Measurements from ENCODE around the gene TMEM130. TPM values are rescaled to one million over a fixed set of nuclear protein-coding genes. Genes with fewer than 3 reads are reported as not detected.
A peak's percentile ranks its signal among the peaks of the same experiment; 100 is the strongest.

Gene TMEM130
- polyA plus RNA-seq, 1 of the 3 experiments (the other 2 are of a cell fraction): 1.2 TPM

DNA sequence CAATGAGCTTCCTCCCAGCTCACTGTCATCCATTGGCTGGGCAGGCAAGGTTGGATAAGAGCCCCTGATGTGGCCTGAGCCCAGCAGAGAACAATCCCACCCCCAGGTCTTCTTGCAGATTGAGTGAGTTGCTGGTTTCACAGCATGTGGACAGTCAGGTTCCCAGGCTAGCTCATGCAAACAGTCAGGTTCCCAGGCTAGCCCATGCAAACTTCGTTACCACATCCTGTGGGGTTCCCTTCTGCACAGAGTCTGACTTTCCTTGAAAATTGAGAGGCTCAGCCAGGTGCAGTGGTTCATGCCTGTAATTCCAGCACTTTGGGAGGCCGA, 67.1 kb downstream of the TMEM130 start:
- 33% methylated on average over 2 of the region's 2 CpGs for WGBS (ENCODE audit: low lambda C conversion rate)
- Histone ChIP-seq H3K9me2 (no peaks in the 10 kb centered on the region), H4K20me1 (ENCODE audit: insufficient read depth) (no peaks in the 10 kb centered on the region), H3K4me3 (ENCODE audit: low read depth in 2 of 2, low read length in 1 of 2) (no peak overlapping the region), H3K36me3 (replicated peaks in 1 of 2; ENCODE audit: control insufficient read depth in 1 of 2, insufficient read depth in 2 of 2, low read length in 1 of 2) (no peaks in the 10 kb centered on the region), H3K9ac (no peak overlapping the region), H3K9me3 (no peaks in the 10 kb centered on the region), H3K4me1 (ENCODE audit: control insufficient read depth in 1 of 2, insufficient read depth in 2 of 2, low read depth in 1 of 2, low read length in 1 of 2) (peaks cover 0 to 12% of the 10 kb centered on the region in 2 experiments; a peak in 1 of 4 replicates), H2AFZ (ENCODE audit: low read depth) (no peak overlapping the region), H3K27ac (ENCODE audit: low read depth in 2 of 2, low read length in 1 of 2) (peak overlapping the region in 1 of 2 experiments; percentile 29; a peak in 2 of 4 replicates), H3K4me2 (no peak overlapping the region), H3K27me3 (ENCODE audit: insufficient read depth) (no peaks in the 10 kb centered on the region), H3F3A (replicated peaks; ENCODE audit: insufficient read depth) (no peaks in the 10 kb centered on the region), H3K79me2 (ENCODE audit: insufficient read depth) (no peaks in the 10 kb centered on the region)
- TF ChIP-seq FOXJ3 (CRISPR knock-in tag; IDR thresholded peaks at IDR 0.05) (no peak), SMC3 (IDR thresholded peaks at IDR 0.05; ENCODE audit: low read depth, low read length) (no peak), CHD2 (IDR thresholded peaks at IDR 0.05; ENCODE audit: low read length, partially characterized antibody) (no peak), EP300 (IDR thresholded peaks at IDR 0.05; ENCODE audit: borderline replicate concordance in 1 of 2, low read depth in 1 of 2, low read length in 1 of 2) (no peak), POLR2AphosphoS5 (IDR thresholded peaks at IDR 0.05; ENCODE audit: low read depth, low read length) (no peak), TCF12 (IDR thresholded peaks at IDR 0.05) (no peak), TEAD4 (IDR thresholded peaks at IDR 0.05; ENCODE audit: borderline replicate concordance, insufficient read depth) (no peak)
- TF ChIP-seq, protein P1, sequence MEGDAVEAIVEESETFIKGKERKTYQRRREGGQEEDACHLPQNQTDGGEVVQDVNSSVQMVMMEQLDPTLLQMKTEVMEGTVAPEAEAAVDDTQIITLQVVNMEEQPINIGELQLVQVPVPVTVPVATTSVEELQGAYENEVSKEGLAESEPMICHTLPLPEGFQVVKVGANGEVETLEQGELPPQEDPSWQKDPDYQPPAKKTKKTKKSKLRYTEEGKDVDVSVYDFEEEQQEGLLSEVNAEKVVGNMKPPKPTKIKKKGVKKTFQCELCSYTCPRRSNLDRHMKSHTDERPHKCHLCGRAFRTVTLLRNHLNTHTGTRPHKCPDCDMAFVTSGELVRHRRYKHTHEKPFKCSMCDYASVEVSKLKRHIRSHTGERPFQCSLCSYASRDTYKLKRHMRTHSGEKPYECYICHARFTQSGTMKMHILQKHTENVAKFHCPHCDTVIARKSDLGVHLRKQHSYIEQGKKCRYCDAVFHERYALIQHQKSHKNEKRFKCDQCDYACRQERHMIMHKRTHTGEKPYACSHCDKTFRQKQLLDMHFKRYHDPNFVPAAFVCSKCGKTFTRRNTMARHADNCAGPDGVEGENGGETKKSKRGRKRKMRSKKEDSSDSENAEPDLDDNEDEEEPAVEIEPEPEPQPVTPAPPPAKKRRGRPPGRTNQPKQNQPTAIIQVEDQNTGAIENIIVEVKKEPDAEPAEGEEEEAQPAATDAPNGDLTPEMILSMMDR (IDR thresholded peaks at IDR 0.05): no peak
- TF ChIP-seq, protein P2, sequence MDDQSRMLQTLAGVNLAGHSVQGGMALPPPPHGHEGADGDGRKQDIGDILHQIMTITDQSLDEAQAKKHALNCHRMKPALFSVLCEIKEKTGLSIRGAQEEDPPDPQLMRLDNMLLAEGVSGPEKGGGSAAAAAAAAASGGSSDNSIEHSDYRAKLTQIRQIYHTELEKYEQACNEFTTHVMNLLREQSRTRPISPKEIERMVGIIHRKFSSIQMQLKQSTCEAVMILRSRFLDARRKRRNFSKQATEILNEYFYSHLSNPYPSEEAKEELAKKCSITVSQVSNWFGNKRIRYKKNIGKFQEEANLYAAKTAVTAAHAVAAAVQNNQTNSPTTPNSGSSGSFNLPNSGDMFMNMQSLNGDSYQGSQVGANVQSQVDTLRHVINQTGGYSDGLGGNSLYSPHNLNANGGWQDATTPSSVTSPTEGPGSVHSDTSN (IDR thresholded peaks at IDR 0.05): no peak
- TF ChIP-seq, protein P3, sequence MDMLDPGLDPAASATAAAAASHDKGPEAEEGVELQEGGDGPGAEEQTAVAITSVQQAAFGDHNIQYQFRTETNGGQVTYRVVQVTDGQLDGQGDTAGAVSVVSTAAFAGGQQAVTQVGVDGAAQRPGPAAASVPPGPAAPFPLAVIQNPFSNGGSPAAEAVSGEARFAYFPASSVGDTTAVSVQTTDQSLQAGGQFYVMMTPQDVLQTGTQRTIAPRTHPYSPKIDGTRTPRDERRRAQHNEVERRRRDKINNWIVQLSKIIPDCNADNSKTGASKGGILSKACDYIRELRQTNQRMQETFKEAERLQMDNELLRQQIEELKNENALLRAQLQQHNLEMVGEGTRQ (IDR thresholded peaks at IDR 0.05; ENCODE audit: borderline replicate concordance, low read depth, low read length): no peak
- POLR2A ChIA-PET: no interaction called here
- no peak for DNase-seq
- CTCF ChIA-PET: interaction anchor here (0.9 to 7.5 kb wide), 8 partner anchors 29 to 401 kb away, joined by 3 to 41 read pairs (median 9); partner anchors contain the start of gene NPTX2

DNA sequence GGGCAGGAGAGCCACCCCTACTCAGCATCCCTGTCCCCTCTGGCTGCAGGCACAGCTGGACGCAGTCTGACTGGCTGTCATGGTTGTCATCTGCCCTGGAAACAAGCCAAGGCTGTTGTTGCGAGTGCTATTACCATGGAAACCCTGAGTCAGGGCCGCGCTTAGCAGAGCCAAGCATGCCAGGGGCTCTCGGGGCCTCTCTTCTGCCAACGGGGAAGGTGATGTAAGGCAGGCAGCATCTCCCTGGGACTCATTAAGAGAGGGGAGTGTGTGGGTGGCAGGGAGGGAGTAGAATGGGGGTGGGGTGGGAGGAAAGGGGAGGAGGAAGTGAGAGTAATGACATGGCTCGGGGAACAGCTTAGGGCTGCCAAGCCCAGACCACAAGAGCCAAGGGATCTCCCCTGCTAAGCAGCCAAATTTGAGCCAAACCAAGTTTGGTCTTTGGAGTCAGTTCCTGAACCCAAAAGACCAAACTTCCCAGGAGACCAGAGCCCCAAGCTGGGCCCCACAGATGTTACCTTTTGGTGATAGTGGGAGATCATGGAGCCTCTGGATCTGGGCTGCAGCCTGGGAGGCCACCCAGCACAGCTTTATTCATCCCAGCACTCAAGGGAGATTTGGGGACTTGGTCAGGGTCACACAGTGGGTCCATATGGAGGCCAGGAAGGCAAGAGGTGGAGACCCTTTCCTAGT, 67.6 kb downstream of the TMEM130 start:
- H3K9me2 ChIP-seq: no peaks in the 10 kb centered on the region
- H3K9me3 ChIP-seq: no peaks in the 10 kb centered on the region
- H3K4me2 ChIP-seq: no peak overlapping the region
- H3K4me3 ChIP-seq (ENCODE audit: low read depth in 2 of 2, low read length in 1 of 2): no peak overlapping the region
- H3K27me3 ChIP-seq (ENCODE audit: insufficient read depth): no peaks in the 10 kb centered on the region
- H3F3A ChIP-seq (replicated peaks; ENCODE audit: insufficient read depth): no peaks in the 10 kb centered on the region
- H3K36me3 ChIP-seq (replicated peaks in 1 of 2; ENCODE audit: control insufficient read depth in 1 of 2, insufficient read depth in 2 of 2, low read length in 1 of 2): no peaks in the 10 kb centered on the region
- no peak overlapping the region for H2AFZ ChIP-seq (ENCODE audit: low read depth)
- peaks cover 0 to 12% of the 10 kb centered on the region in 2 experiments; a peak in 1 of 4 replicates for H3K4me1 ChIP-seq (ENCODE audit: control insufficient read depth in 1 of 2, insufficient read depth in 2 of 2, low read depth in 1 of 2, low read length in 1 of 2)
- peak overlapping the region in 1 of 2 experiments; percentile 45; a peak in 2 of 4 replicates for H3K27ac ChIP-seq (ENCODE audit: low read depth in 2 of 2, low read length in 1 of 2)
- DNase-seq: peak; percentile 91
- H3K79me2 ChIP-seq (ENCODE audit: insufficient read depth): no peaks in the 10 kb centered on the region
- no peak overlapping the region for H3K9ac ChIP-seq
- WGBS (ENCODE audit: low lambda C conversion rate): under 1% methylated on average over 7 of the region's 7 CpGs
- CTCF ChIA-PET: interaction anchor here (1.1 to 7.5 kb wide), 9 partner anchors 29 to 401 kb away, joined by 3 to 41 read pairs (median 9); partner anchors contain the start of genes BAIAP2L1 and NPTX2
- H4K20me1 ChIP-seq (ENCODE audit: insufficient read depth): no peaks in the 10 kb centered on the region
- POLR2A ChIA-PET: no interaction called here
- TF ChIP-seq SMC3 (IDR thresholded peaks at IDR 0.05; ENCODE audit: low read depth, low read length) (no peak), MEF2A (IDR thresholded peaks at IDR 0.05; ENCODE audit: borderline replicate concordance, low read depth) (no peak), FOXM1 (IDR thresholded peaks at IDR 0.05; ENCODE audit: low read depth) (no peak), RCOR1 (IDR thresholded peaks at IDR 0.05; ENCODE audit: low read length) (peak; percentile 20; the same call in 1 of the 2 replicates), EZH2phosphoT487 (IDR thresholded peaks at IDR 0.05; ENCODE audit: borderline replicate concordance, low read depth) (no peak), RXRA (IDR thresholded peaks at IDR 0.05; ENCODE audit: borderline replicate concordance, low read depth) (no peak), RAD21 (IDR thresholded peaks at IDR 0.05; ENCODE audit: low read length) (peak; percentile 3; the same call in 1 of the 2 replicates)
- TF ChIP-seq, protein P3 (IDR thresholded peaks at IDR 0.05; ENCODE audit: borderline replicate concordance, low read depth, low read length): no peak
- TF ChIP-seq, protein P4, sequence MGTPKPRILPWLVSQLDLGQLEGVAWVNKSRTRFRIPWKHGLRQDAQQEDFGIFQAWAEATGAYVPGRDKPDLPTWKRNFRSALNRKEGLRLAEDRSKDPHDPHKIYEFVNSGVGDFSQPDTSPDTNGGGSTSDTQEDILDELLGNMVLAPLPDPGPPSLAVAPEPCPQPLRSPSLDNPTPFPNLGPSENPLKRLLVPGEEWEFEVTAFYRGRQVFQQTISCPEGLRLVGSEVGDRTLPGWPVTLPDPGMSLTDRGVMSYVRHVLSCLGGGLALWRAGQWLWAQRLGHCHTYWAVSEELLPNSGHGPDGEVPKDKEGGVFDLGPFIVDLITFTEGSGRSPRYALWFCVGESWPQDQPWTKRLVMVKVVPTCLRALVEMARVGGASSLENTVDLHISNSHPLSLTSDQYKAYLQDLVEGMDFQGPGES (IDR thresholded peaks at IDR 0.05; ENCODE audit: low read depth, low read length): no peak
- TF ChIP-seq, protein P5, sequence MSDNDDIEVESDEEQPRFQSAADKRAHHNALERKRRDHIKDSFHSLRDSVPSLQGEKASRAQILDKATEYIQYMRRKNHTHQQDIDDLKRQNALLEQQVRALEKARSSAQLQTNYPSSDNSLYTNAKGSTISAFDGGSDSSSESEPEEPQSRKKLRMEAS (IDR thresholded peaks at IDR 0.05; ENCODE audit: low read depth): no peak

All from SK-N-SH (cell line).